ENCODE data around the gene FLRT3. TPM values are rescaled to one million over a fixed set of nuclear protein-coding genes. Genes with fewer than 3 reads are reported as not detected.

The FLRT3 gene
- total RNA-seq, 1 experiment from 2014 or later: not detected

DNA sequence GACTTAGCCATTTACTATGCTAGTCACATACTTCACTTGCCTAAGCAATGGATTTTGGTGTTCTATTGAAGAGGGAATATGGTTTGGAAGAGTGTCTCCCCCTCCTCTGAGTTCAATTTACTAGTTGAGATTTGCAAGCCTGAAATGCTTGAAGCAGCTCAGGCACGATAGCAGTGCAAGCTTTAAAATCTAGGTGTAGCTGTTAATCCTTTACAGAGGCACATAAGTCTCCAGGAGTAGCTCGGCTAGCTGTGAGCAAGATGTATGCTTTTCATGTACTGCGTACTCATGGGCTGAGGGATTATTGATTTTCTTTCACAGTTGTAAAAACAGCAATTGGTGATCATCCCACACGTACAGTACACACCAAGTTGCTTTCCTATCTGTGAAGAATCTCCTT lies 726 bp downstream of the FLRT3 start:
- CTCF ChIA-PET: no interaction called here
- BruUV-seq (replicated peaks): no TSS peak
- intact Hi-C loops (cut with micrococcal nuclease; ENCODE audit: unreplicated experiment): loop anchor here (5.0 kb wide), 1 partner anchor 901 kb away; no protein-coding TSS in a partner anchor

DNA sequence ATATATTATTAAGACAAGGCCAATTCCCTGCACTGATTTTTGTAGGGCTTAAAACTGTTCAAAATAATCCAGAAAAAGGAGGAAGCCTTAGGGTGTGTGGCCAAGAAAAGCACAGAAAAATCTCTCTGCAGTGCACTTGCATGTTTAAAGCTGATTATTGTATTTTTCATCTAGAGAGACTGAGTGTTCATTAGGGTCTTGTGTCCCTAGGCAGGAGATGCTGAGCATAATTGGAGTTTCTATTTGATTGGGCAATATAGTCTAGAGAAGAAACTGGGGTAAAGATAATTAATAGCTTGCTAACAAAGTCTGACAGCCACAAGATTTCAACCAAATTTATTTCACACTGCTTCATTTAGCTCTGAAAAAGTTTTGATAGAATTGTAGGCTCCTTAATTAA lies 2.4 kb downstream of the FLRT3 start:
- Histone ChIP-seq H3K27ac (ENCODE audit: low read depth, low read length, poor library complexity, severe bottlenecking) (no peak overlapping the region), H3K4me1 (ENCODE audit: insufficient read depth, low read length, poor library complexity, severe bottlenecking) (no peaks in the 10 kb centered on the region), H3K27me3 (replicated peaks; ENCODE audit: insufficient read depth, low read depth, low read length, poor library complexity) (peaks cover 16% of the 10 kb centered on the region), H3K9me3 (ENCODE audit: low read depth, low read length, poor library complexity, severe bottlenecking) (no peaks in the 10 kb centered on the region), H3K4me3 (ENCODE audit: low read depth, low read length, poor library complexity, severe bottlenecking) (no peak overlapping the region), H3K36me3 (ENCODE audit: insufficient read depth, low read length, poor library complexity, severe bottlenecking) (no peaks in the 10 kb centered on the region)
- intact Hi-C loops (cut with micrococcal nuclease; ENCODE audit: unreplicated experiment): loop anchor here (5.0 kb wide), 1 partner anchor 902 kb away; no protein-coding TSS in a partner anchor
- no peak for DNase-seq (ENCODE audit: low spot score)
- TF ChIP-seq EZH2 (IDR thresholded peaks at IDR 0.05; ENCODE audit: borderline replicate concordance, low read depth, low read length, poor library complexity, severe bottlenecking): no peak
- TF ChIP-seq, protein P1, sequence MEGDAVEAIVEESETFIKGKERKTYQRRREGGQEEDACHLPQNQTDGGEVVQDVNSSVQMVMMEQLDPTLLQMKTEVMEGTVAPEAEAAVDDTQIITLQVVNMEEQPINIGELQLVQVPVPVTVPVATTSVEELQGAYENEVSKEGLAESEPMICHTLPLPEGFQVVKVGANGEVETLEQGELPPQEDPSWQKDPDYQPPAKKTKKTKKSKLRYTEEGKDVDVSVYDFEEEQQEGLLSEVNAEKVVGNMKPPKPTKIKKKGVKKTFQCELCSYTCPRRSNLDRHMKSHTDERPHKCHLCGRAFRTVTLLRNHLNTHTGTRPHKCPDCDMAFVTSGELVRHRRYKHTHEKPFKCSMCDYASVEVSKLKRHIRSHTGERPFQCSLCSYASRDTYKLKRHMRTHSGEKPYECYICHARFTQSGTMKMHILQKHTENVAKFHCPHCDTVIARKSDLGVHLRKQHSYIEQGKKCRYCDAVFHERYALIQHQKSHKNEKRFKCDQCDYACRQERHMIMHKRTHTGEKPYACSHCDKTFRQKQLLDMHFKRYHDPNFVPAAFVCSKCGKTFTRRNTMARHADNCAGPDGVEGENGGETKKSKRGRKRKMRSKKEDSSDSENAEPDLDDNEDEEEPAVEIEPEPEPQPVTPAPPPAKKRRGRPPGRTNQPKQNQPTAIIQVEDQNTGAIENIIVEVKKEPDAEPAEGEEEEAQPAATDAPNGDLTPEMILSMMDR (conservative IDR thresholded peaks at IDR 0.05; ENCODE audit: low read depth, low read length): no peak
- ChIA-PET POLR2A (ENCODE audit: low non-redundant PET) (no interaction called here), CTCF (no interaction called here)
- no TSS peak for BruUV-seq (replicated peaks)

More for the DNA sequence above, 726 bp downstream of the FLRT3 start:
- TF ChIP-seq, protein P1 (conservative IDR thresholded peaks at IDR 0.05; ENCODE audit: low read depth, low read length): no peak
- TF ChIP-seq EZH2 (IDR thresholded peaks at IDR 0.05; ENCODE audit: borderline replicate concordance, low read depth, low read length, poor library complexity, severe bottlenecking): no peak
- H3K4me3 ChIP-seq (ENCODE audit: low read depth, low read length, poor library complexity, severe bottlenecking): no peak overlapping the region
- H3K4me1 ChIP-seq (ENCODE audit: insufficient read depth, low read length, poor library complexity, severe bottlenecking): no peaks in the 10 kb centered on the region
- no peak for DNase-seq (ENCODE audit: low spot score)
- peaks cover 12% of the 10 kb centered on the region for H3K27me3 ChIP-seq (replicated peaks; ENCODE audit: insufficient read depth, low read depth, low read length, poor library complexity)
- no peaks in the 10 kb centered on the region for H3K36me3 ChIP-seq (ENCODE audit: insufficient read depth, low read length, poor library complexity, severe bottlenecking)
- POLR2A ChIA-PET (ENCODE audit: low non-redundant PET): no interaction called here
- H3K9me3 ChIP-seq (ENCODE audit: low read depth, low read length, poor library complexity, severe bottlenecking): no peaks in the 10 kb centered on the region
- H3K27ac ChIP-seq (ENCODE audit: low read depth, low read length, poor library complexity, severe bottlenecking): no peak overlapping the region

DNA sequence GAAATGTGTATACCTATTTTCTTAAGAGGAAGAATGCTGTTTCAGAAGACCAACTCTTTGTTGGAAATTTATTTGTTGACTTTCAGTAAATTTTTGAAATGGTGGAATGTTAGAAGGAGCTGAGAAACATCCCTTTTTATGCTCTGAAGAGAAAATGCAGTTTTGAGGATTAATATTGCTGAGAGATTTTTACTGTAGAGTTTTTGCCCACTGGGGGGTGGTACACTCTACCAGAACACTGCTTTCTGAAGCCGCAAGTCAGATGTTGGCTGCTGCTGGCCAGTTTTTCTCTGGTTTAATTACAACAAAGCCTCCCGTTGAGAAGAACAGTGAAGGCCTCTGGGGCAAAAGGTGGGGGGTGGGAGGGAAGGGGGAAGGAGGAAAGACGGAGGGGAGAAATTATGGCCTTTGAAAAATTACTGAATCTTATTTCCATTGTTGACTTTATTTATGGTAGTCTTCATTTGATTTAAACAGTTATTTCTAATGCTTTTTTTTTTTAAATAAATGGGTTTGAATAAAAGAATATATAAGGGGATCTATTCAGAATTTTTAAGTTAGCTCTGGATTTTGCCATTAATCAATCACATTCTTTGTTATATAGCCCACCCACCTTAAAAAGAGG lies 3.0 kb downstream of the FLRT3 start:
- H3K36me3 ChIP-seq (ENCODE audit: insufficient read depth, low read length, poor library complexity, severe bottlenecking): no peaks in the 10 kb centered on the region
- no peaks in the 10 kb centered on the region for H3K4me1 ChIP-seq (ENCODE audit: insufficient read depth, low read length, poor library complexity, severe bottlenecking)
- no TSS peak for BruUV-seq (replicated peaks)
- intact Hi-C loops (cut with micrococcal nuclease; ENCODE audit: unreplicated experiment): no loop called here
- ChIA-PET POLR2A (ENCODE audit: low non-redundant PET) (no interaction called here), CTCF (no interaction called here)
- H3K4me3 ChIP-seq (ENCODE audit: low read depth, low read length, poor library complexity, severe bottlenecking): no peak overlapping the region
- TF ChIP-seq, protein P1 (conservative IDR thresholded peaks at IDR 0.05; ENCODE audit: low read depth, low read length): peak; percentile 33; the same call in 1 of the 2 replicates
- no peak for TF ChIP-seq EZH2 (IDR thresholded peaks at IDR 0.05; ENCODE audit: borderline replicate concordance, low read depth, low read length, poor library complexity, severe bottlenecking)
- no peaks in the 10 kb centered on the region for H3K9me3 ChIP-seq (ENCODE audit: low read depth, low read length, poor library complexity, severe bottlenecking)
- peaks cover 16% of the 10 kb centered on the region for H3K27me3 ChIP-seq (replicated peaks; ENCODE audit: insufficient read depth, low read depth, low read length, poor library complexity)
- peak; percentile 34 for DNase-seq (ENCODE audit: low spot score)
- H3K27ac ChIP-seq (ENCODE audit: low read depth, low read length, poor library complexity, severe bottlenecking): no peak overlapping the region

All from A673 (cell line).